Mesothelial cell of epicardium (in vitro differentiated cells): ENCODE data around the gene IL21. TPM values are rescaled to one million over a fixed set of nuclear protein-coding genes. Genes with fewer than 3 reads are reported as not detected.
"Not testable (repeated sequence)": the region's sequence is repeated elsewhere in the genome, so short reads cannot be mapped to it uniquely, and the experiment has no call there.

Experiments used
- DNase-seq, 2 experiments: peaks; one replicate each; pipeline ENCODE4 v3.0.0; 2021; ENCODE audit warnings: low spot score in 2 of 2; ENCODE audit not compliant: unreplicated experiment in 2 of 2
- H3K27ac Mint-ChIP-seq: 2 replicates; pipeline ENCODE4 v1.8.0; 2021; ENCODE audit warnings: mixed read lengths
- H3K27me3 Mint-ChIP-seq: 2 replicates; pipeline ENCODE4 v1.8.0; 2021; ENCODE audit warnings: low read depth, mixed read lengths
- H3K36me3 Mint-ChIP-seq: 2 replicates; pipeline ENCODE4 v1.8.0; 2021; ENCODE audit warnings: mixed read lengths
- H3K4me1 Mint-ChIP-seq: 2 replicates; pipeline ENCODE4 v1.8.0; 2021; ENCODE audit warnings: mixed read lengths
- H3K4me3 Mint-ChIP-seq: 2 replicates; pipeline ENCODE4 v1.8.0; 2021; ENCODE audit warnings: mild to moderate bottlenecking, moderate library complexity, mixed read lengths
- H3K9me3 Mint-ChIP-seq: 2 replicates; pipeline ENCODE4 v1.8.0; 2021; ENCODE audit warnings: mixed read lengths
- total RNA-seq: library from RNA; stranded (reverse); gene quantifications from 3 replicates; pipeline ENCODE4 v1.2.1, GENCODE V29; 2021
- TF ChIP-seq, protein P1 (sequence below): fragments of 200-600 bp; sonication (generic); IDR thresholded peaks from one replicate; pipeline ENCODE4 v1.5.0; 2021; ENCODE audit warnings: antibody characterized with exemption; ENCODE audit not compliant: unreplicated experiment

The IL21 gene
- total RNA-seq, 1 donor from 2014 or later = not detected

GRCh38 chr4:122576261-122577188 lies 44.3 kb downstream of the IL21 start:
- Mint-ChIP-seq H3K36me3 (peaks cover 2% of the 10 kb centered on the region), H3K27me3 (no peaks in the 10 kb centered on the region), H3K27ac (no peak overlapping the region), H3K4me3 (no peak overlapping the region), H3K9me3 (peaks cover 18% of the 10 kb centered on the region), H3K4me1 (no peaks in the 10 kb centered on the region)
- TF ChIP-seq, protein P1, sequence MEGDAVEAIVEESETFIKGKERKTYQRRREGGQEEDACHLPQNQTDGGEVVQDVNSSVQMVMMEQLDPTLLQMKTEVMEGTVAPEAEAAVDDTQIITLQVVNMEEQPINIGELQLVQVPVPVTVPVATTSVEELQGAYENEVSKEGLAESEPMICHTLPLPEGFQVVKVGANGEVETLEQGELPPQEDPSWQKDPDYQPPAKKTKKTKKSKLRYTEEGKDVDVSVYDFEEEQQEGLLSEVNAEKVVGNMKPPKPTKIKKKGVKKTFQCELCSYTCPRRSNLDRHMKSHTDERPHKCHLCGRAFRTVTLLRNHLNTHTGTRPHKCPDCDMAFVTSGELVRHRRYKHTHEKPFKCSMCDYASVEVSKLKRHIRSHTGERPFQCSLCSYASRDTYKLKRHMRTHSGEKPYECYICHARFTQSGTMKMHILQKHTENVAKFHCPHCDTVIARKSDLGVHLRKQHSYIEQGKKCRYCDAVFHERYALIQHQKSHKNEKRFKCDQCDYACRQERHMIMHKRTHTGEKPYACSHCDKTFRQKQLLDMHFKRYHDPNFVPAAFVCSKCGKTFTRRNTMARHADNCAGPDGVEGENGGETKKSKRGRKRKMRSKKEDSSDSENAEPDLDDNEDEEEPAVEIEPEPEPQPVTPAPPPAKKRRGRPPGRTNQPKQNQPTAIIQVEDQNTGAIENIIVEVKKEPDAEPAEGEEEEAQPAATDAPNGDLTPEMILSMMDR = no peak
- no peak for DNase-seq

DNA sequence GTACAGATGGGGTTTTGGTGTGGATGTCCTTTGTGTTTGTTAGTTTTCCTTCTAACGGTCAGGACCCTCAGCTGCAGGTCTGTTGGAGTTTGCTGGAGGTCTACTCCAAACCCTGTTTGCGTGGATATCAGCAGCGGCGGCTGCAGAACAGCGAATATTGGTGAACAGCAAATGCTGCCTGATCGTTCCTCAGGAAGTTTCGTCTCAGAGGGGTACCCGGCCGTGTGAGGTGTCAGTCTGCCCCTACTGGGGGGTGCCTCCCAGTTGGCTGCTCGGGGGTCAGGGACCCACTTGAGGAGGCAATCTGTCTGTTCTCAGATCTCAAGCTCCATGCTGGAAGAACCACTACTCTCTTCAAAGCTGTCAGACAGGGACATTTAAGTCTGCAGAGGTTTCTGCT lies 46.5 kb downstream of the IL21 start:
- not testable (repeated sequence) for H3K27me3 Mint-ChIP-seq, H3K4me1 Mint-ChIP-seq, H3K36me3 Mint-ChIP-seq, H3K27ac Mint-ChIP-seq, DNase-seq, H3K4me3 Mint-ChIP-seq
- H3K9me3 Mint-ChIP-seq = peaks cover 18% of the 10 kb centered on the region

- Mint-ChIP-seq H3K27ac (no peak overlapping the region), H3K4me1 (no peaks in the 10 kb centered on the region), H3K27me3 (peaks cover under 1% of the 10 kb centered on the region), H3K36me3 (peaks cover 5% of the 10 kb centered on the region), H3K9me3 (peaks cover 27% of the 10 kb centered on the region), H3K4me3 (no peak overlapping the region)
- DNase-seq = no peak
- TF ChIP-seq, protein P1 = no peak
Measured at GRCh38 chr4:122562449-122562848, 58.4 kb downstream of the IL21 start.

Other genes with a start within 250 kb of the IL21 start
- not detected in 3 replicates for gene ADAD1, start 242.1 kb downstream of the IL21 start, total RNA-seq
- gene IL2, start 164.3 kb downstream of the IL21 start, total RNA-seq = not detected in 3 replicates
- gene BBS12, start 111.6 kb upstream of the IL21 start, total RNA-seq = 2.3 to 3.2 TPM (median 2.9 TPM) in 3 replicates
- 11.3 to 13.0 TPM (median 11.9 TPM) in 3 replicates for gene FGF2, start 205.8 kb upstream of the IL21 start, total RNA-seq